ENCODE measurements around the gene ITPKB. TPM values are rescaled to one million over a fixed set of nuclear protein-coding genes. Genes with fewer than 3 reads are reported as not detected.

The ITPKB gene
- total and polyA plus RNA-seq, 7 experiments from 2014 or later: 51.7 to 429 (median 177) TPM

- H3K4me1 Mint-ChIP-seq: peaks cover 85 to 100% (median 99%) of the 10 kb centered on the region in 7 donors
- peak; percentile 10 for ATAC-seq
- Histone ChIP-seq H3K27ac (ENCODE audit: low read depth, low read length) (peak overlapping the region; percentile 86), H3K36me3 (ENCODE audit: control insufficient read depth in 2 of 3, insufficient read depth in 3 of 3, low read length in 3 of 3) (peaks cover 0 to 24% (median 8%) of the 10 kb centered on the region in 3 experiments), H3K4me3 (ENCODE audit: low read length) (no peak overlapping the region), H3K4me1 (ENCODE audit: control insufficient read depth in 2 of 2, insufficient read depth in 2 of 2, low read length in 2 of 2) (peaks cover 85 to 98% of the 10 kb centered on the region in 2 donors), H3K27me3 (ENCODE audit: control insufficient read depth in 2 of 2, insufficient read depth in 2 of 2, low read length in 2 of 2) (no peaks in the 10 kb centered on the region), H3K9me3 (ENCODE audit: control insufficient read depth in 2 of 3, low read length in 3 of 3) (no peaks in the 10 kb centered on the region)
- peaks cover 4 to 28% (median 15%) of the 10 kb centered on the region in 5 donors for H3K36me3 Mint-ChIP-seq
- H3K27me3 Mint-ChIP-seq: no peaks in the 10 kb centered on the region
- H3K9me3 Mint-ChIP-seq: no peaks in the 10 kb centered on the region
- ChIA-PET CTCF (interaction anchor here (1.0 to 1.3 kb wide), 3 partner anchors 9 to 28 kb away, joined by 3 read pairs; no protein-coding TSS in a partner anchor), POLR2A (interaction anchor here (0.7 to 16.9 kb wide), 11 partner anchors 10 to 56 kb away, joined by 3 to 276 read pairs (median 3); partner anchors contain the start of gene ITPKB)
- H3K4me3 Mint-ChIP-seq: peak overlapping the region; percentile 12 to 89 (median 68)
- peak overlapping the region; percentile 16 to 100 (median 99) for H3K27ac Mint-ChIP-seq
- peak in 1 of 9 donors; percentile 54 for DNase-seq
- intact Hi-C loops (cut with micrococcal nuclease): loop anchor here in 1 of 2 donors (10.0 kb wide), 1 partner anchor 618 kb away; the partner anchor contains the start of gene H3-3A
Measured at GRCh38 chr1:226682871-226683814, 55.9 kb downstream of the ITPKB start.

- no peak for DNase-seq
- Histone ChIP-seq H3K27me3 (ENCODE audit: control insufficient read depth in 2 of 2, insufficient read depth in 2 of 2, low read length in 2 of 2) (no peaks in the 10 kb centered on the region), H3K4me1 (ENCODE audit: control insufficient read depth in 2 of 2, insufficient read depth in 2 of 2, low read length in 2 of 2) (peaks cover 85 to 98% of the 10 kb centered on the region in 2 donors), H3K27ac (ENCODE audit: low read depth, low read length) (peak overlapping the region; percentile 86), H3K36me3 (ENCODE audit: control insufficient read depth in 2 of 3, insufficient read depth in 3 of 3, low read length in 3 of 3) (peaks cover 0 to 17% (median 8%) of the 10 kb centered on the region in 3 experiments), H3K4me3 (ENCODE audit: low read length) (no peak overlapping the region), H3K9me3 (ENCODE audit: control insufficient read depth in 2 of 3, low read length in 3 of 3) (no peaks in the 10 kb centered on the region)
- ChIA-PET CTCF (interaction anchor here (0.6 to 1.3 kb wide), 2 partner anchors 30 to 257 kb away, joined by 3 to 4 read pairs; no protein-coding TSS in a partner anchor), POLR2A (interaction anchor here (0.7 to 16.9 kb wide), 13 partner anchors 11 to 58 kb away, joined by 3 to 276 read pairs (median 4); partner anchors contain the start of gene ITPKB)
- Mint-ChIP-seq H3K27me3 (no peaks in the 10 kb centered on the region), H3K27ac (peak overlapping the region; percentile 46 to 100 (median 99)), H3K9me3 (no peaks in the 10 kb centered on the region), H3K4me1 (peaks cover 86 to 100% (median 99%) of the 10 kb centered on the region in 7 donors), H3K36me3 (peaks cover 4 to 29% (median 15%) of the 10 kb centered on the region in 5 donors), H3K4me3 (peak overlapping the region in 8 of 10 donors; percentile 8 to 89 (median 46))
- intact Hi-C loops (cut with micrococcal nuclease): loop anchor here in 1 of 2 donors (10.0 kb wide), 1 partner anchor 617 kb away; the partner anchor contains the start of gene H3-3A
- ATAC-seq: no peak
Measured at GRCh38 chr1:226681652-226682493, 57.2 kb downstream of the ITPKB start.

GRCh38 chr1:226680653-226681052, 58.4 kb downstream of the ITPKB start:
- Mint-ChIP-seq H3K4me3 (peak overlapping the region; percentile 26 to 90 (median 82)), H3K27me3 (no peaks in the 10 kb centered on the region), H3K9me3 (no peaks in the 10 kb centered on the region), H3K36me3 (peaks cover 4 to 26% (median 14%) of the 10 kb centered on the region in 5 donors), H3K27ac (peak overlapping the region; percentile 95 to 100 (median 99)), H3K4me1 (peaks cover 86 to 100% (median 99%) of the 10 kb centered on the region in 7 donors)
- peaks cover 0 to 15% (median 8%) of the 10 kb centered on the region in 3 experiments for H3K36me3 ChIP-seq (ENCODE audit: control insufficient read depth in 2 of 3, insufficient read depth in 3 of 3, low read length in 3 of 3)
- DNase-seq (no peak), ATAC-seq (no peak)
- H3K4me3 ChIP-seq (ENCODE audit: low read length): no peak overlapping the region
- H3K27ac ChIP-seq (ENCODE audit: low read depth, low read length): peak overlapping the region; percentile 86
- POLR2A ChIA-PET: interaction anchor here (0.6 to 16.9 kb wide), 12 partner anchors 12 to 262 kb away, joined by 3 to 276 read pairs (median 4); no protein-coding TSS in a partner anchor
- no peaks in the 10 kb centered on the region for H3K27me3 ChIP-seq (ENCODE audit: control insufficient read depth in 2 of 2, insufficient read depth in 2 of 2, low read length in 2 of 2)
- no peaks in the 10 kb centered on the region for H3K9me3 ChIP-seq (ENCODE audit: control insufficient read depth in 2 of 3, low read length in 3 of 3)
- intact Hi-C loops (cut with micrococcal nuclease): loop anchor here in 1 of 2 donors (1.0 to 10.0 kb wide), 2 partner anchors 10 to 616 kb away; partner anchors contain the start of gene H3-3A
- H3K4me1 ChIP-seq (ENCODE audit: control insufficient read depth in 2 of 2, insufficient read depth in 2 of 2, low read length in 2 of 2): peaks cover 87 to 98% of the 10 kb centered on the region in 2 donors
- CTCF ChIA-PET: interaction anchor here (1.1 to 1.2 kb wide), 4 partner anchors 9 to 48 kb away, joined by 3 to 5 read pairs (median 4); no protein-coding TSS in a partner anchor

GRCh38 chr1:226679853-226680516, 59.1 kb downstream of the ITPKB start:
- H3K9me3 Mint-ChIP-seq: peaks cover 0 to 2% (median 0%) of the 10 kb centered on the region in 11 donors
- peaks cover 0 to 12% (median 8%) of the 10 kb centered on the region in 3 experiments for H3K36me3 ChIP-seq (ENCODE audit: control insufficient read depth in 2 of 3, insufficient read depth in 3 of 3, low read length in 3 of 3)
- intact Hi-C loops (cut with micrococcal nuclease): loop anchor here (1.0 to 10.0 kb wide), 5 partner anchors 10 to 683 kb away; partner anchors contain the start of genes PARP1 (in 2 of the 2), COQ8A (in 1 of the 2), H3-3A (in 1 of the 2) and SDE2 (in 1 of the 2)
- H3K4me3 Mint-ChIP-seq: peak overlapping the region; percentile 80 to 90 (median 82)
- peak overlapping the region; percentile 86 for H3K27ac ChIP-seq (ENCODE audit: low read depth, low read length)
- CTCF ChIA-PET: interaction anchor here (0.5 to 1.2 kb wide), 7 partner anchors 10 to 54 kb away, joined by 3 to 5 read pairs (median 3); no protein-coding TSS in a partner anchor
- peaks cover 4 to 25% (median 8%) of the 10 kb centered on the region in 5 donors for H3K36me3 Mint-ChIP-seq
- H3K27me3 ChIP-seq (ENCODE audit: control insufficient read depth in 2 of 2, insufficient read depth in 2 of 2, low read length in 2 of 2): no peaks in the 10 kb centered on the region
- H3K27ac Mint-ChIP-seq: peak overlapping the region; percentile 95 to 100 (median 99)
- peak overlapping the region; percentile 40 for H3K4me3 ChIP-seq (ENCODE audit: low read length)
- H3K4me1 Mint-ChIP-seq: peaks cover 83 to 100% (median 99%) of the 10 kb centered on the region in 7 donors
- peaks cover 86 to 97% of the 10 kb centered on the region in 2 donors for H3K4me1 ChIP-seq (ENCODE audit: control insufficient read depth in 2 of 2, insufficient read depth in 2 of 2, low read length in 2 of 2)
- peaks cover 0 to under 1% (median 0%) of the 10 kb centered on the region in 5 donors for H3K27me3 Mint-ChIP-seq
- H3K9me3 ChIP-seq (ENCODE audit: control insufficient read depth in 2 of 3, low read length in 3 of 3): no peaks in the 10 kb centered on the region
- peak; percentile 42 to 89 (median 75) for DNase-seq
- peak; percentile 58 for ATAC-seq
- POLR2A ChIA-PET: interaction anchor here (0.9 to 16.9 kb wide), 15 partner anchors 8 to 263 kb away, joined by 3 to 276 read pairs (median 5); no protein-coding TSS in a partner anchor

- peaks cover 84 to 100% (median 98%) of the 10 kb centered on the region in 7 donors for H3K4me1 Mint-ChIP-seq
- no peaks in the 10 kb centered on the region for H3K27me3 ChIP-seq (ENCODE audit: control insufficient read depth in 2 of 2, insufficient read depth in 2 of 2, low read length in 2 of 2)
- peaks cover 83 to 96% of the 10 kb centered on the region in 2 donors for H3K4me1 ChIP-seq (ENCODE audit: control insufficient read depth in 2 of 2, insufficient read depth in 2 of 2, low read length in 2 of 2)
- H3K27ac Mint-ChIP-seq: peak overlapping the region; percentile 95 to 100 (median 99)
- intact Hi-C loops (cut with micrococcal nuclease): loop anchor here (5.0 kb wide), 3 partner anchors 263 to 682 kb away; partner anchors contain the start of genes PARP1 (in 2 of the 2), COQ8A (in 1 of the 2) and SDE2 (in 1 of the 2)
- ChIA-PET POLR2A (interaction anchor here (0.9 to 16.9 kb wide), 11 partner anchors 9 to 56 kb away, joined by 3 to 276 read pairs (median 4); no protein-coding TSS in a partner anchor), CTCF (interaction anchor here (0.5 to 1.2 kb wide), 3 partner anchors 10 to 54 kb away, joined by 3 to 5 read pairs (median 4); no protein-coding TSS in a partner anchor)
- no peaks in the 10 kb centered on the region for H3K9me3 ChIP-seq (ENCODE audit: control insufficient read depth in 2 of 3, low read length in 3 of 3)
- peaks cover 0 to 4% (median 0%) of the 10 kb centered on the region in 11 donors for H3K9me3 Mint-ChIP-seq
- peaks cover 0 to 6% (median 5%) of the 10 kb centered on the region in 3 experiments for H3K36me3 ChIP-seq (ENCODE audit: control insufficient read depth in 2 of 3, insufficient read depth in 3 of 3, low read length in 3 of 3)
- peak in 1 of 9 donors; percentile 54 for DNase-seq
- peaks cover 4 to 23% (median 12%) of the 10 kb centered on the region in 5 donors for H3K36me3 Mint-ChIP-seq
- H3K27ac ChIP-seq (ENCODE audit: low read depth, low read length): peak overlapping the region; percentile 86
- H3K27me3 Mint-ChIP-seq: peaks cover 0 to 2% (median 0%) of the 10 kb centered on the region in 5 donors
- H3K4me3 ChIP-seq (ENCODE audit: low read length): peak overlapping the region; percentile 40
- H3K4me3 Mint-ChIP-seq: peak overlapping the region; percentile 80 to 90 (median 82)
- ATAC-seq: no peak
Measured at GRCh38 chr1:226679262-226679661, 59.8 kb downstream of the ITPKB start.

Measured in naive thymus-derived CD4-positive, alpha-beta T cell (primary cell).